Stimulated activated CD4-positive, alpha-beta T cell treated with anti-CD3 and anti-CD28 coated beads, Interleukin-15, amount 100 ng/mL, for 48 hours (primary cell): Measurements from ENCODE around the gene ADD1.

Experiments used
- DNase-seq, 2 donors: peaks; one replicate each; pipeline ENCODE4 v3.0.0-alpha.2; 2020; ENCODE audit warnings: low read depth in 2 of 2

ADD1 gene

DNA sequence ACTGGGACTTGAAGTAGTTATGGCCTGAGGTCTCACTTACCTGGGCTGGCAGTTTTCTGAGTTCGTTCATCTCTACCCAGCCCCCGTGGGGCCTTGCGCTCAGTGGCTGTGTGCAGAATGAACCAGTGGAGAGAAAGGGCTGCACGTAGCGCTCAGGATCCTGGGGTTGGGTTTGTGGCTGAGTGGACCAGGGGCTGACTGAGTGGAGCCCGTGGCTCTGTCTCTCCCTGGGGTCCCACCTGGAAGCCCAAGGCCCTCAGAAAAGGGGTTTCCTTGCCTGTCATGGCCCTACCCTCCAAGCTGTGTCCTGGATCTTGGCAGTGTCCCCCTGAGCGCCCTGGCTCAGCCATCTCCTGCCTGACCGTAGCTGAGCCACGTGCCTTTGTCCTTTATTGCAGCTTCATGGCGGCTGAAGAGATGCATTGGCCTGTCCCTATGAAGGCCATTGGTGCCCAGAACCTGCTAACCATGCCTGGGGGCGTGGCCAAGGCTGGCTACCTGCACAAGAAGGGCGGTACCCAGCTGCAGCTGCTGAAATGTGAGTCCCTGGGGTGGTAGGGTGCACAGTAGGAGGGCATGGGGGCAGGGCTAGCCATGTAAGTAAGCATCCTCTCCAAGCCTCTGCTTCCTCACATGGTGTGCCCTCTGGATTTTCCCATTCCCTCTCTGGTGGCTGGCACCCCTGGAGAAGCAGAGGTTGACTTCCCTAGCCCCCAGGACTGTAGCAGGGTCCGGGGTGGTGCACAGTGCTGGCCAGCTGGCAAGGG, 23.2 kb upstream of the ADD1 start:
- no peak for DNase-seq

DNA sequence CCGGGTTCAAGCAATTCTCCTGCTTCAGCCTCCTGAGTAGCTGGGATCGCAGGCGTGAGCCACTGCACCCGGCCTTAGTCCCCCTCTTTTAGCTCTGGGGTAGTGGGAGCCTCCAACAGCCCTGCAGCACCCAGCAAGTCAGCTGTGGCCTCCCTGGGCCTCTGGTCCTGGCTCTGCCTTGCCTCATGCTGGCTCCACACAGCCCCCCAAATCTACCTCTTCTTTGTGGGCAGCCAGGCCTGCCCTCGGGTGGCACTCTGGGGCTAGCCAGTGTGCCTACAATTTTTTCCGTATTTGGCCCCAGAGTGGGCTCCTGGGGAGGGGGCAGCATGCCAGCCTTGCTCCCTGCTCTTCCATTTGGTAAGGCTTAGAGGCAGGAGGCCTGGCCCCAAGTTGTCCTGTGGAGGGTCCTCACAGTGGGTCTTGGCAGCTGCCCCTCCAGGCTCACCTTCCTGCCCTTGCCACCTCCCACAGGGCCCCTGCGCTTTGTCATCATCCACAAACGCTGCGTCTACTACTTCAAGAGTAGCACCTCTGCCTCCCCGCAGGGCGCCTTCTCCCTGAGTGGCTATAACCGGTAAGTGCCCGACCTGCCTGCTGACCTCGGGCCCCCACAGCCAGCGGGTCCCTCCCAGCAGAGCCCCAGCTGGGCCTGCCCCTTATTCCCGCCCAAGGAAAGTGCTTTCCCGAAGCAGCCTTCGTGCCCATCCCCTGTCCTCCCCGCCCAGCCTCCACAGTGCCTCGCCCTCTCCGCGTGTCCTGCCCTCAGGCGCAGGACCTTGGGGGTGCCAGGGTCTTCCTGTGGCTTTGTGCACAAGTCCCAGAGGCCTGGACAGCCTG, 21.0 kb upstream of the ADD1 start:
- no peak for DNase-seq

DNA sequence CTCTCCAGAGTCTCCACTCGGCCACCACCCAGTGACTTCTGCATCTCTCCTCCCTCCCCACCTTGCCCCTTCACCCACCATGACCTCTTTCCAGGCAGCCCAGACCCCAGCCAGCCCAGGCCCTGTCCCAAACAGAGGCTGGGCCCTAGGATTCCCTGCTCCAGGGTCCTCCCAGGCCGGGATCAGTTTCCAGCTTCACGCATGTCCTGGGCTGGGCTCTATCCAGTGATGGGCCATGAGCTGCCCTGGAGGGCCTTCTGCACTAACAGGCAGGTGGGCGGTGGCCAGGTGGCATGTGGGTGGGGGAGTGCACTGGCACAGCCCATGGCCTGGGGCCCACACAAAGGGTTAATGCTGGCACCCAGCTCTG, 20.4 kb upstream of the ADD1 start:
- no peak for DNase-seq

DNA sequence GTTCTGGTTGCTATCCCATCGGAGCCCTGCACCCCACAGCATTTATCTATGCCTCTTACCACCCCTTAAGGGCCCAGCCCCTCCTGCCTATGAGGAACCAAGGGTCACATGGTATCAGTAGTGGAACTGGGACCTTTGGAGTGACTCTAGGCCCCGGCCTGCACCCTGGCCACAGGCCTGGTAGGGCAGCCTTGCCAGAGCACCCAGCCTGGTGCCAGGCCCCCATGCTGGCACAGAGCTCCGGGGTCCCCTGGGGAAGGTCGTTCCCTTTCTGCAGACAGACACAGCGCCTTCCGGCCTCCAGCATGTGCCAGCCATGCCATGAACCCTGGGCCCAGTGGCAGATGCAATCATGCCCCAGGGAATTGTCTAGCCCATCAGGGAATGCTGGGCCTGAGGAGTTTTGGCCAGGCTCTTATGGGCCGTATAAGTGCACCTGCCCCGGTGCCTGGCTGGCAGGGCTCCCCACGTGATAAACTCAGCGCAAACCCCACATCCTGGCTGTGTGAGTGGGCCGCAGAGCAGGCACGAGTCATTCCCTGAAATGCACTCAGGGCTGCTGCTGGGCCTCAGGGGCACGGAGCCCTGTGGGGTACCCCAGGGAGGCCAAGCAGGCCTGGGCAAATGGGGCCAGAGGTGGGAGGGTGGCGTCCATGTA, 19.8 kb upstream of the ADD1 start:
- no peak for DNase-seq

DNA sequence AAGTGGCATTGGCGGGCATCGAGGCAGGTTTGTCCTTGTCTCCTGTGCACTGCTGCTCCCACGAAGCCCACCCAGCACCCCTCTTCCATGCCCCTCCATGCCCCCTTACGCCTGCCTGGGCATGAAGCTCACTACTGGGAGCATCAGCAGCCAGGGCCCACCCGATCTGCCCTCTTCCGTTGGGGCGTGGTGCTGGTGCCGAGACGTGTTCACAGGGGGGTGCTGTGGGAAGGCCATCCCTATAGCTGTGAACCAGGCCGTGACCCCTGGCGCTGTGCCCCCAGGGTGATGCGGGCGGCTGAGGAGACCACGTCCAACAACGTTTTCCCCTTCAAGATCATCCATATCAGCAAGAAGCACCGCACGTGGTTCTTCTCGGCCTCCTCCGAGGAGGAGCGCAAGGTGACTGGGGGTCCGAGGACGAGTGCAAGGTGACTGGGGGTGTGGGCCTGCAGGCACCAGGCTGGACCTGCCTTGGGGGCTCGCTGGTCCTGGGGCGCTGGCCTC, 19.3 kb upstream of the ADD1 start:
- DNase-seq = no peak

DNA sequence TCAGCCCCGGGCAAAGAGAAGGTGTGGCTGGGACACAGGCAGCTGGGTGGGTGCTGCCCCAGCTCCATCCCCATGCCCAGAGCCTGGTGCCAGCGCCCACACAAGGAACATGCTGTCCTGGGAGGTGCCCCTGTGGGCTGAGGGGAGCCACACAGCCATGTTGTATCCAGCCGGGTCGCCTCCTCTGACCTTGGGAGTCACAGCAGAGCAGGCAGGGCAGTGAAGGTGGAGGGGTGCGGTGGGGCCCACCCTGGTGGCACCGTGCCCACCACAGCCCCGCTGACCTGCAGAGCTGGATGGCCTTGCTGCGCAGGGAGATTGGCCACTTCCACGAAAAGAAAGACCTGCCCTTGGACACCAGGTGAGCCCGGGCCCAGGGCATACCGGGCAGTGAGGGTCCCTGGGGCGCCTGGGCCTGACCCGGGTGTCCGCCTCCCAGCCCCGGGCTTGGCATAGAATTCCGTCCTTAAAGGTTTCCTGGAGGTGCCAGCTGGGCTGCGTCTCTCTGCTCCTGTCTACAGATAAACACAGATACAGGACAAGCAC, 18.7 kb upstream of the ADD1 start:
- DNase-seq = no peak

DNA sequence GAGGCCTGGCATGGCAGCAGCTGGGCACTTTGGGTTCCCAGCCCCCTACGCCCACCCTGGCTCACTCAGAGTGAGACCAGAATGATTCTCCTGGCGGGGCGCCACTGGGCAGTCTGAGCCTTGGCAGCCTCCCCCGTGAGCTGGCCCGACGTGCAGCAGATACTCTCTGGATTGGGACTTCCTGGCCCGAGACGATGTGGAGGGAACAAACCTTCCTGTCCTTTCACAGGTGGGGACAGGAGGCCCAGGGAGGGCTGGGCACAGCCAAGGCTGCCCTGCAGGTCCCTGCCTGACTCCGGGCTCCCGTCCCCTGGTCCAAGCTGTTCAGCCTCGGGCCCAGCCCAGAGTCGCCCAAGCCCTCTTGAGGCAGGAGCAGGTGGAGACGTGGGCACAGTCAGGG, 17.9 kb upstream of the ADD1 start:
- DNase-seq = no peak

DNA sequence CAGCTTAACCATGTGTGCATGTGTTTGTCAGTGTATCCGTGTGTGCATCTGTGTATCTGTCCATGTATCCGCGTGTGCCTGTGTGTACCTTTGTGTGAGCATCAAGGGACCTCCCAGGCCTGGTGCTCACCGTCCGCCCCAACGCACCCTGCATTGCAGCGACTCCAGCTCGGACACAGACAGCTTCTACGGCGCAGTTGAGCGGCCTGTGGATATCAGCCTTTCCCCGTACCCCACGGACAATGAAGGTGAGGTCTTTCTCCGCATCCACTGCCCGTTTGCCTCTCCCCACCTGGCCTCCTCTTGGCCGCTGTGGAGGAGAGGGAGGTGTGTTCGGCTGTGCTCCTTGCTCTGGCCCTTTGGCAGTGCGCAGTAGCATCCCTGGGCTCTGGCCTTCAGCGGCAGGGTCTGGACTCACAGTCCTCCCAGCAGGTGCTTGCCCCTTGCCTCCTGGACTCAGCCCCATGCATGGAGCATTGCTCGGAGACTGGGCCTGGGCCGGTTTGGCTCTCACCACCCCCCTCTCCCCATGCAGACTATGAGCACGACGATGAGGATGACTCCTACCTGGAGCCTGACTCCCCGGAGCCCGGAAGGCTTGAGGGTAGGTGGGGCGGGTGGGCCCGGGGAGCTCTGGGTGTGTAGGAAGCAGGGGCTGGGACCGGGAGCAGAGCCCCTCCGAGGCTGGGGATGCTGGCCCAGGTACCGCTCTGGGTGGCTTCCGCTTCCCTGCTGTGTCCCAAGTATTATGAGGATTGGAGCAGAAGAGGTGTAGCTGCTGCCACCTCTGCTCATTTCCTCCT, 16.4 kb upstream of the ADD1 start:
- DNase-seq = no peak

DNA sequence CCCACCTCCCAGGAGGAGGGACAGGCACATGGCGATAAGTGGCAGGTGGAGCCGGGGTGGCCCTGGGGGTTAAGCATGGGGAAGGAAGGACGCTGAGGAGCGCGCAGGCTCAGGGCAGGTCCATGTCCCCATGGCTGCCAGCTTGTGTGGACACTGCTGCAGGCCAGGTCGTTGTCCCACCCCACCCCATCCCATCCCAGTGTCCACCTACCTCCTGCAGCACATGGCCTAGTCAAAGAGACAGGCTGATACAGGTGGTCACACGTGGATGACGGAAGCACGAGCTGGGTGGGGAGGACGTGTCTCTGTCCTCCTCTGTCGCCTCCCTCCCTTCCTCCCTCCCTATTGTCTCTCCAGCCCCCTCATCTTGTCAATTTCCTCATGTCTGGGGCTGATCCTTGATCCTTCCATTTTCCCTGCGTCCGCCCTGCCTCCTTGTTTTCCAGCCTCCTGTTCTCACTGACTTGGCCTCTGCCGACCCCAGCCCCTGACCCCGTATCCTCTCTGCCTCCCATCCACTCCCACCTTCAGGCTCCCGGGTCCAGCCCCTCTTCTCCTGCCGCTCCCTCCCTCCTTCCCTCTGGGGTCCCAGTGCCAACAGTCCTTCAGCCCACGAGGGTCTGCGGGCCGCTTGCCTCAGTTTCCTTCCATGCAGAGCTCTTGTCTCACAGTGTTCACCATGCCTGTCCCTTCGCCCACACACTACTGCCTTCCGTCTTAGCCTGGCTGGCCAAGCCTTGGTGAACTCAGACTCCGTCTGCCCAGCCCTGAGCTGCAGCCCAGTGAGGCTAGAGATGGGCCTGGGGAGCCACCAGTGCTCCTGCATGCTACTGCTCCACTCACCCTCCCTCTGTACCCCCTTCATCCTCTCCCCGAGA, 15.5 kb upstream of the ADD1 start:
- DNase-seq = no peak

DNA sequence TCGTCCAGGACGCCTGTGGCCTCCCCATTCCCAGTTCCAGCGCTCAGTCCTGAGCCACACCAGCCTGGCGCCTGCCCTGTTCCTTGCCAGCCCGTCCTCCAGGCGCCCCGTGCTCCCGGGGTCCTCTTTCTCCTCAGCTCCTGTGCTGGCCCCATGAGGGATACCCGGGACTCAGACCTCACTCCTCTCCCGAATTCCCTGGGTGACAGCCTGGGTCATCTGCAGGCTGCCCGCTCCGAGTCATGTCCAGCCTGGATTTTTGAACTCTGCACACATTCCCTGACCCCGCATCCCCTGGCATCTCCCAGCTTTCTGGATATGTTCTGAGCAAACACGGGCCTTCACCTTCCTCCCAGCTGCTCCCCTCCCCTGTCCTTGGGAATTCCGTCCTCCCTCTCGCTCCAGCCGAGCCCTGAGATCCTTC, 14.9 kb upstream of the ADD1 start:
- DNase-seq = no peak

DNA sequence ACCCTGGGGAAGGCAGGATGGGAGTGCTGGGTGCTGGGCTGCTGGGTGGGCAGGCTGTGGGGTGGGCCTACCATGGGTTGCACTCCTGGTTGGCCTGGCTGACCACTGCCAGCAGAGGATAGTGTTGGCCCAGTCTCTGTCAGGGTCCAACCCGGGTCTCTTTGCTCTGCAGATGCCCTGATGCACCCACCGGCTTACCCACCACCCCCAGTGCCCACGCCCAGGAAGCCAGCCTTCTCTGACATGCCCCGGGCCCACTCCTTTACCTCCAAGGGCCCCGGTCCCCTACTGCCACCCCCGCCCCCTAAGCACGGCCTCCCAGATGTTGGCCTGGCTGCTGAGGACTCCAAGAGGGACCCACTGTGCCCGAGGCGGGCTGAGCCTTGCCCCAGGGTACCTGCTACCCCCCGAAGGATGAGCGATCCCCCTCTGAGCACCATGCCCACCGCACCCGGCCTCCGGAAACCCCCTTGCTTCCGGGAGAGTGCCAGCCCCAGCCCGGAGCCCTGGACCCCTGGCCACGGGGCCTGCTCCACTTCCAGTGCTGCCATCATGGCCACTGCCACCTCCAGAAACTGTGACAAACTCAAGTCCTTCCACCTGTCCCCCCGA, 14.2 kb upstream of the ADD1 start:
- no peak for DNase-seq

DNA sequence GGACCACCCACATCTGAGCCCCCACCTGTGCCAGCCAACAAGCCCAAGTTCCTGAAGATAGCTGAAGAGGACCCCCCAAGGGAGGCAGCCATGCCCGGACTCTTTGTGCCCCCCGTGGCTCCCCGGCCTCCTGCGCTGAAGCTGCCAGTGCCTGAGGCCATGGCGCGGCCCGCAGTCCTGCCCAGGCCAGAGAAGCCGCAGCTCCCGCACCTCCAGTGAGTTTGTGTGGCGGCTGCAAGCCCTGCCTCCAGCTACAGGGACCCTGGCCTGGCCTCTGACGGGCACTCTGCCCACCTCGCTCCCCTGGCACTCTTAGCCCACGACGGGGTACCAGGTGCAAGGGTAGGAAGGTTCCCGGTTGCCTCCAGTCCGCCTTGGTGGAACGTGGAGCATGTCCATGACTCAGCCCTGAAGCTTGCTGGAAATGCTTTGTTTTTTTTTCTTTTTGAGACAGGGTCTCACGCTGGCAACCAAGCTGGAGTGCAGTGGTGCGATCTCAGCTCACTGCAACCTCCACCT, 13.7 kb upstream of the ADD1 start:
- no peak for DNase-seq

DNA sequence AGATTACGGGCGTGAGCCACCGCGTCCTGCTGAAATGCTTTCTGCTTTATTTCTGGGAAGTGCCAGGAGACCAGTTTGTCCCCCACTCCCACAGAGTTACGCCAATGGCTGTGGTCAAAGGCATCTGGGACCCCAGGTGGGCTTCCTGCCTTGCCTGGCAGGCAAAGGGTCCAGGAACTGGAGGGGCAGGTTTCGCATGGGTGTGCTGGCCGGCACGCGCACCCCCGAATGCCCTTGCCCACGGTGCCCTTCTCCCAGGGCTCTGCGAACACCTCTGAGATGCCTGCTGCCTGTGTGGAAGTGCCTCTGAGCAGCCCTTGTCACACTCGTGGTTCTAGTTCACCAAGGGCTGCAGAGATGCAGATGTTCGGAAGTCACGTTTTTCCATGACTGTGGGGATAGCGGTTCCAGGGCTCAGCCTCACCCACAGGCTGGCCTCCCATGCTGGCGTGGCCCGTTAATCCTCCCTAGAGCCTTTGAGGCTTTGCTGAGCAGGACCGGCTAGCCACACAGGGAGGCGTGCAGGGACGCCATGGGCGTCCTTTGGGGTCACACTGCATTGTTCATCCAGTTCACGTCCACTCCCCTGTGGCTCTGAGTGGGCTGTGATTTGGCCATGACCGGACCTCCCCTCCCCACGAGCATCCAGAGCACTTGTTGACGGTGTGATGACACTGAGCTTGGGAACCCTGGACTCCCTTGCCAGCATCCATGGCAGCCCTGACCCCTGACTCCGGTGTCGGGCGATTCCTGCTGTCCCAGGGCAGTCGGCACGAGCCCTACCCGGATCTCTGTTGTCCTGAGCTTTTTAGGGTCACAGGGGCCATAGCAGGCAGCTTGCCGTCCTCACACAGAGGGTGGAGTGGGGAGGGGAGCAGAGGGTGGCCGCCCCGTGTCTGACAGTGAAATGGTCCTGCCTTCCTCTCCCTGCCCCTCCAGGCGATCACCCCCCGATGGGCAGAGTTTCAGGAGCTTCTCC, 12.7 kb upstream of the ADD1 start:
- no peak for DNase-seq

DNA sequence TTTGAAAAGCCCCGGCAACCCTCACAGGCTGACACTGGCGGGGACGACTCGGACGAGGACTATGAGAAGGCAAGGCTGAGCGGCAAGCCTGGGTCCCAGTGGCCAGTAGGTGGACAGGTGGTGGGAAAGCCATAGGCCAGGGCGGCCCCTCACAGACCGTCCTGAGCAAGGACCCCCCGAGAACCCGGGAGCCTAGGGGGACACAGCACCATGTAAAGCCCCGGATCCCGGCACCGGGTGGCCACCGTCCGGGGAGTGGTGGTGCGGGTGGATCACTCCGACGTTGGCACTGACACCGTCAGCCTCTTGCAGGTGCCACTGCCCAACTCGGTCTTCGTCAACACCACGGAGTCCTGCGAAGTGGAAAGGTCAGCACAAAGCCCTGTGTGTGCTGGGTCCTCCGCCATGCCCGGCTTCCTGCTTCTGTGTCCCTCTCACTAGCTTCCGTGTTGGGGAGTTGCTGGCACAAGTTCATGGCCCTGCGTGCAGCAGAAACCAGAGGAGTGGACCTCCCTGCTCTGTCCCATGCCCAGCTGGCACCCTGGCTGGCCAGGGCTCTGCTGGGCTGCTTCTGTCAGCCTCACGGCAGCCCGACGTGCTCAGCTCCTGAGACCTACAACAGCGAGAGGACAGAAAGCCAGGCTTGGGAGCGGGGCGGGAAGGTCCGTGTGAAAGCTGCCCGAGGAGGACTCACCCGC, 11.9 kb upstream of the ADD1 start:
- DNase-seq = no peak

DNA sequence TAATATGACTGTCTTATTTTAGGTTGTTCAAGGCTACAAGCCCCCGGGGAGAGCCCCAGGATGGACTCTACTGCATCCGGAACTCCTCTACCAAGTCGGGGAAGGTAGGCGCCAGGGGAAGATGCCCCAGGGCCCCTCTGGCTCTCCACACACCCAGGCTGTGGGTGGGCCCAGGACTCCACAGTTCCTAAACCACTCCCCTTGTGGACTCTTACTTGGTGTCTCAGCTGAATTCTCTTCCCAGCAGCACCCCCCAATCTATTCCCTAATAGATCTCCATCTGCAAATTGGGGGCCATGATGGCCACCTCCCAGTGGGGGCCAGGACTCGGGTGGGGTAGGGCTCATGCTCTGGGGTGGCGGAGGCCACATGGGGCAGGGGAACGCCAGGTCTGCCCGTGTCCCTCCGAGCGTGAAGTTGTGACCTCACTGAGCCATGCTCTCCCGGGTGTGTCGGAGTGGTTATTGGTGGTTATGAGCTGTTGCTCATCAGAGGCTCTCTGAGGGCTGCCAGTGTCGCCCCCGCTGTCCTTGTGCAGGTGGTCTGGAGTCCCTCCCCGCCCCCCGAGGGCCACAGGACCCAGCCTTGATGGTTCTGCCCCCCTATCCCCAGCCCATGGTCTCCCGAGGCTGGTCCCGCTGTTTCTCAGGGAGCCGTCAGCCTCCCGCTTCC, 11.2 kb upstream of the ADD1 start:
- DNase-seq = no peak

DNA sequence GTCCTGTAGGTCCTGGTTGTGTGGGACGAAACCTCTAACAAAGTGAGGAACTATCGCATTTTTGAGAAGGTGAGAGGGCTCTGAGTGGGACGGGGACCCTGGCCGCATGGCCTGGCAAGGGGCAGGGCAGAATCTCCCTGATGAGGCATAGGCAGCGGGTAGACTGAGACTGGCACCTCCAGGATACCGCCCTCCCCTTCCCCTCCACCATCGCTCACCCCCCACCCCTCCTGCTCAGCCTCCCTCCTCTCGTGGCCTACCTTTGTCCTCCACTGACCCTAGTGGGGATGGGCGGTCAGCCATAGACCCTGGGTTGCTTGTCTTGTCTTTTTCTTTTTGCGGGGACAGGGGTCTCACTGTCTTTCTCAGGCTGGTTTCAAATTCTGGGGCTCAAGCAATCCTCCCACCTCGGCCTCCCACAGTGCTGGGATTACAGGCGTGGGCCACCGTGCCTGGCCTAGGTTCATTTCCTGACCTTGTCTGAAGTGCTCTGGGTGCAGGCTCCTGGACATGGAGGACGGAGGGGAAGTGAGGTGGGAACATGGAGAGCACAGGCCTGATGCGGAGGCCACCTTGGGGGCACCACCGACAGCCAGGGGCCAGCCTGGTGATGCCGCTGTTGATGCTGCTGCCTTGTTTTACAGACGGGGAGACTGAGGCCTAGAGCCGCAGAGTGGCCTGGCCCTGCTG, 10.5 kb upstream of the ADD1 start:
- no peak for DNase-seq

DNA sequence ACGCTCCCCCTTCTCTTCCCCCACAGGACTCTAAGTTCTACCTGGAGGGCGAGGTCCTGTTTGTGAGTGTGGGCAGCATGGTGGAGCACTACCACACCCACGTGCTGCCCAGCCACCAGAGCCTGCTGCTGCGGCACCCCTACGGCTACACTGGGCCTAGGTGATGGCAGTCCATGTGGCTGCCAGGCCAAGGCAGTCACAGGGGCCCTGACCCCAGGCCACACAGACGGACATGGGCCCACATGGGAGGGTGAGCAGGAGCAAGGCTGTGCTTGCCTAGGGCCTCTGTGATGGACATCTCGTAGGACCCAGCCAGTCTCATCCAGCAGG, 10.0 kb upstream of the ADD1 start:
- no peak for DNase-seq
